Measurements from ENCODE around the gene TPX2.

Gene TPX2

GRCh38 chr20:31706607-31707257 lies 32.4 kb upstream of the TPX2 start:
- DNase-seq, result no peak

DNA sequence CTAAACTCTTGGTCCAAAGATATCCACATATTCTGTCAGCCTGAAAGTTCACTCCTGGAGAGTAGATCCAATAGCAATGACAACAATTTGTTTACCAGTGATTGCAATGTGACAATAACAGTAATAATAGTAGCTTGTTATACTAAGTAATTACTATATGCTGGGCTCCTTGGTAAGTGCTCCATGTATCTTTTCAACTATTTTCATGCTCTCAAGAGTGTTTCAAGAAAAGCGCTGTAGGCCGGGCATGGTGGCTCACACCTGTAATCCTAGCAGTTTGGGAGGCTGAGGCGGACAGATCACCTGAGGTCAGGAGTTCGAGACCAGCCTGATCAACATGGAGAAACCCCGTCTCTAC lies 31.9 kb upstream of the TPX2 start:
- no peak for DNase-seq

- no peak for DNase-seq
Observed at GRCh38 chr20:31707994-31708735, 30.9 kb upstream of the TPX2 start.

- DNase-seq, result no peak
Observed at GRCh38 chr20:31708736-31709534, 30.2 kb upstream of the TPX2 start.

GRCh38 chr20:31709939-31710338 lies 29.2 kb upstream of the TPX2 start:
- DNase-seq, result no peak

DNA sequence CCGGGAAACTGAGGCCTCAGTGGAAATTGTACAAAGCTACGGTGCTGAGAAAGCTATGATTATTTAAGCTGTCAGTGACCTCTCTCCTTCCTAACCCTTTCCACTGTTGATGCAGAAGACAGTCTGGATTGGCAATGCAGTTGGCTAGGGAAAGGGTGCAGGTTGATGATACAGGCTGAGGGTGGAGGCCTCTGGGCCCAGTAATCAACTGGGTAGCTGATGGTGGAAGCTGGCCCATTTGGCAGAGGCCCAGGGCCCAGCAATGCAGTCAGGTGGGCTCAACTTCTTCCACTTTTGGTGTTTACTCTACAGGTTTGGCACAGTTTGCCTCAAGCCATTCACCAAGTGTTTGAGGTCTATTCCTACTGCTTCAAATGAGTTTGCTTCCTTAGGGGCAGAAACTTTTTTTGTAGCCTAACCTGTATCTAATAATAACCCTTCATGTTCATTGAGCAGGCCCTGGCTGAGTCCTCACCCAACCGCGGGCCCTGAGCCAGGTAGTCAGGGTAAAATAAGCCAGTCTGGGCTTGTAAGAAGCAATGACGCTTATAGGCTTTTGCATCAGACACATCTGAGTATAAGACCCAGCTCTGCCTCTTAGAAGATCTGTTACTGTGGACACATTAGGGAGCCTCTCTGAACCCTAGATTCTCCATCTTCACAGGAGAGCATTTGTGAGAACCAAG lies 28.5 kb upstream of the TPX2 start:
- DNase-seq, result no peak

DNA sequence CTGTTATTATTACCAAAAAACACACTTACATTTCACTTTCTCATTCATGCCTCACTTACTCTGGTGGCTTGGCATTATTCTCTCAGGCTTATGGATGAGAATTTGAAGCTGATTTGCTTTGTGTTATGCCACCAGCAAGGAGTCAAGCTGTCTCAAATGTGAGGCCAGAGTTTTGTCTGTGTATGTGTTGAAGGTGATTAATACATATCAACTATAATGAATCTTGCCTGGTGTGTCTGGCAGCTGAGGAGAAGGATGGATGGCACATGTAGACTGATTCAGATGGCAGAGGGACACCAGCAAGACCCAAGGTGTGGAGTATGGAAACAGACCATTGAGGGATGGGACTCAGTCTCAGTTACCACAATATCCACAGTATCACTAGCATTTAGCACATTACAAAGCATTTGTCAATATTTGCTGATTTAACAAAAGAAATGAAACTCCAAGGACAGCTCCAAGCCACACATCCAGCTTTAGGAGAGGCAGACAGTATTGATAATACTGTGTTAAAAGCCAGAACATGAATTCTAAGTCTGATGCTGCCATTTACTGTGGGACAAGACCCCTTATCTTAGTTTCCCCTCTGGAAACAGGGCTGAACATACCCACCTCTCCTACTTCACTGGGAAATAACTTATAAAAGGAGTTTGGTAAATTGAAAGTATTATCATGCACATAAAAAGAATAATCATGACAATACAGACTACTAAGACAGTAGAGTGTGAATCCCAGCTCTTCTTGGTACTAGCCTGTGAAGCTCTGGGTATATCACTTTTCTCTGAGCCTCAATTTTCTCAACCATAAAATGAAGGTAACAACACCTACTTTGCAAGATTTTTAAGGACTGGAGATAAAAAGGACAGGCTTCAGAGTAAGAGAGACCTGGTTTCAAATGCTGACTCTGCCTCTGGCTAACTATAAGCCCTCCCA lies 27.6 kb upstream of the TPX2 start:
- DNase-seq, result no peak

- no peak for DNase-seq
Observed at GRCh38 chr20:31712112-31712553, 27.0 kb upstream of the TPX2 start.

DNA sequence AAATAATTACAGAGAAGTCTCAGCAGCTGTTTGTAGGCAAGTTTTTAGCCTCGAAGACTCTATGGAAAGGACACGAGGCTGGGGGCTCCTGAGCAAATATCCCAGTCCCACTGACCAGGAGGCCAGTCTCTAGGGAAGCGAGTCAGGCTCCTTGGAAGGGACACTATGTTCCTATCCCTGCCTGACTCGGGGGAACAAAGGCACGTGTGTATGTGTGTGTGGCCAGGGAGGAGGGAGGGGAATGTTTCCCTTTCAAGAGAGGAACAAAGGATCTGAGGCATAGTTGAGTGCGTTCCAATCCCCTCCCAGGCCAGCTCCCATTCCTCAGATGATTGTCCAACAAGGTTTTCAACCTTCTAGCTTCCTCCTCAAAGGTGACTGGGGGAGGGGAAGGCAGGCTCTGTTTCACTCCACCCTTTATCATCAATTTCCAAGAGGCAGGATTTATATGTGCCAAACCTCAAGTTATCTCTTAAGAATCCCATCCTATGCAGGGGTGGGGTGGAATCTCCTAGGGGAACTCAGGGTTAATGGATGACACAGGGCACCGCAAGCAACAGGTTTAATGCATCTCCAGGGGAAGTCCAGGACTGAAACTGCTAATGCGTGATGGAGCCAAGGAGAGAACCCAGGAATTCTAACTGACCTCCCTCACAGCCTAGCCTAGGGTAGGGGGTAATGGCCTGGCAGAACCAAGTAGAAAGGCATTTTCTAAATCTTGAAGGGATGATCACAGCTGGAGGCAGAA lies 26.4 kb upstream of the TPX2 start:
- DNase-seq, result no peak

GRCh38 chr20:31713312-31714273 lies 25.5 kb upstream of the TPX2 start:
- DNase-seq, result no peak

- DNase-seq, result no peak
Observed at GRCh38 chr20:31715766-31716165, 23.3 kb upstream of the TPX2 start.

- no peak for DNase-seq
Observed at GRCh38 chr20:31716351-31716750, 22.7 kb upstream of the TPX2 start.

- no peak for DNase-seq
Observed at GRCh38 chr20:31716818-31717477, 22.1 kb upstream of the TPX2 start.

DNA sequence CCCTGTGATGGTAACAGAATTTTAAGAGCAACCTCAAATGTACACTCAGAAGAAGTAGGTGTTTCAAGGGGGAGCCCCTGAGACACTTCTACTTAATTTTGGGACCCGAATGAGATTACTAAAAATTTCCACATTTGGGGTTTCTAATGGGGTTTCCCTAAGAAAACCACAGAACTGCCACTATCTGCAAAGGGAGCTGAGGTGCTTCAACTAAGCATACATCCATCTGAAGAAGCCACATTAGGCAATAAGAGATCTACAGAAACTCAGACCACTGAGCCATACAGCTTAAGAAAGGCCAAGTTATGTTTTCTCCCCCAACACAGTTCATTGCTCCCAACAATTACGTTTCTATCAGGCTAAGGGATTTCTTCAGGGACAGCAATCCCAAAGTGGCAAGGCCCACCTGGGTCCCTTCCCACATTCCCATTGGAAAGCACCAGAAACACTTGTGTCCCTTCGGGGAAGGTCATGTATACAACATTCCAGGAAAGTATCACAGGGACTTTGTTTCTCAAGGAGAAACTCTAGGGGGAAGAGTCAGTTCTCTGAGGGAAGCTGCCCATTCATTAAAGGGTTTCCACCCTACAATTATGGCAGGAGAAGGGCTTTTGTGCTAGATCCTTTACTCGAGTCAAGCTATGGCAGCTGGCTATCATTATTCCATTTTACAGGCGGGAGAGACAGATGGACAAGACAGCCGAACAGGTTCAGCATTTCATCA lies 21.4 kb upstream of the TPX2 start:
- peak in 2 of 5 experiments; percentile 52 to 83 for DNase-seq

GRCh38 chr20:31718952-31719643 lies 20.0 kb upstream of the TPX2 start:
- peak in 1 of 5 experiments; percentile 37 for DNase-seq

DNA sequence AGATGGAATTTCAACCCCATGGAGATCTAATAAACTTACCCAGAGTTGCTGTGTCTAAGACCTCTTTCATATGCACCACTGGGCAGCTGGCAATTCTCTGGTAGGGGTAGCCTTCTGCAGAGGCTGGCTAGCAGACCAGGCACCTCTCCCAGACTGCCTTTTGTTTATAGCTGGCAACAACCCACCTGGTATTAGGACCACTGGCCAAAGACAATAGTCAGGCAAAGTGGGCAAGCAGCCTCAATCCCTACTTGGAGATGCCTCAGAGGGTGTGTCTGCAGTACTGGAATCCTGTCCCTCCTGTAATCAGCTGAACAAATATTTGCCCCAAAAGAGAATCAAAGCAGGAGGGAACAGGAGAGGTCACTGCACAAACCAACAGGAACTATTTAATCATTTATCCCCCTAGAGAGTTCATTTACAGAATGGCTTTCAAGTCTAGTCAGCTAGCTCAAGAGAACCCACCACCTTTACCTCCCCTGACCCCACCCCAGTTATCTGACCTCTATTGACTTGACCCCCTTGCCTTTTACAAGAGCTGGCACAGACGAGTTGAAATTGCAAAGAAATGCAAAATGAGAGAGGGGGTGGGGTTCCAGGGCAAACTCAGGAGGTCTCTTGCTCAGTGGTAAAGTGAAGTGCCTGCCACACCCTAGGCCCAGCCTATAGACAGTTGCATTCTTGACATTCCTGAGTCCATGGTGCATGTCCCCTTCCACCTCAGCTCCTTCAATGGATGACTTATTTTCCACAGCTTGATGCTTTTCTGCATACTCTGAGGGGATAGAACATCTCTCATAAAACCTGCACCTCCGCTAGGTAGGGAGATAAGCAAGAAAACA lies 19.2 kb upstream of the TPX2 start:
- DNase-seq, result no peak

All from T-helper 2 cell (primary cell).